HG03175 (cell line): ENCODE results near the gene ST8SIA5.

Experiments
- ATAC-seq: cut with Tn5 transposase; IDR thresholded peaks from one replicate; pipeline ENCODE4 v1.9.1; 2021; ENCODE audit warnings: mild to moderate bottlenecking, moderate library complexity; ENCODE audit not compliant: unreplicated experiment

The ST8SIA5 gene

DNA sequence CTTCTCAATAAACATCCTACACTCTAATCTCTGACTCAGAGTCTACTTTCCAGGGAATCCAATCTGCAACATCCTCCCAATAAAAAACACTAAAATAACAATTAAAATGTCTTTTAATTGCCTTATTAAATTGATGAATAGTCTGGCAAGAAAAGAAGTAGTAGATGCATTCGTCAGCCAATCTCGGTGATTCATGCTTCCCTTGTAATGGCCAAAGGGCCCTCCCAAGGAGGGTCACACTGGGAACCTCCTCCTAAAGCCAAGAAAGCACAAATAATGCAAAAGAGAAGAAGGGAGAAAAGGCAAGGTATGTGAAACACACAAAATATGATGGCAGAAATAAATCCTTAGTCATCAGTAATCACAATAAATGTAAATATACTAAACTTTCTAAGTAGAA lies 16.8 kb downstream of the ST8SIA5 start:
- no peak for ATAC-seq

DNA sequence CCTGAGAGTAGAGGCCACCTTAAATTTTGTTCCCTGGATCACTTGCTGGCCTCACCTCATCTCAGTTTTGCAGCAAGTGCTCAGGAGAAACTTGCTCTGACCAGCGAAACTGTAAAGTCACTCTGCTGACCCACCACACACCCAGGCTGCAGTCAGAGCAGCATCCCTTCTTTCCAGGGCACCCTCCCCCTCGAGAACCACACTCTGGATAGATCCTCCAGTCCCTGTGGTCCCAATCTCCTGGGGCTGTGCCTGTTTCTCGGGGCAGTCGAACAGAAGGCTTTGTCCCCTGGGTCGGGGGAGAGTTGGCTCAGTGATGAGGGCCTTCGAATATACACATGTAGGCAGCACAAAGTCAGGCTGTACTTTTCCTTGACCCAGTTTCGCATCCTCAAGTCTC lies 18.4 kb downstream of the ST8SIA5 start:
- no peak for ATAC-seq

DNA sequence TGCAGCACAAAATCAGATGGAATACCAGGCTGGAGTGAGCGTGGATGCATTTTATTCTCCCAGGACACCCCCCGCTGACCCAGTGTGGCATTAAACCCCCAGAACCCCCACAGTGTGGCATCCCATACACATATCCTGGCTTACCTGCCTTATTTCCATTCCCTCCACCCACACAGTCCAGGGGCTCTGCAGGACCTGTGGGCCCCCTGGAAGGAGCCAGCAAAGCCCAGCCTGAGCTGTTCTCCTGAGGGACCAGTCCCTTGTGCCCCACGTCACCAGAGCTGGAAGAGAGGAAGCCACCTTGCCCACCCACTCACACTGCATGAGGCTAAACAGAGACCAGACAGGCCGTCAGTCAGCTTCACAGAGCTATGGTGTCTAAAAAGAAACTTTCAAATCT lies 20.1 kb downstream of the ST8SIA5 start:
- no peak for ATAC-seq

DNA sequence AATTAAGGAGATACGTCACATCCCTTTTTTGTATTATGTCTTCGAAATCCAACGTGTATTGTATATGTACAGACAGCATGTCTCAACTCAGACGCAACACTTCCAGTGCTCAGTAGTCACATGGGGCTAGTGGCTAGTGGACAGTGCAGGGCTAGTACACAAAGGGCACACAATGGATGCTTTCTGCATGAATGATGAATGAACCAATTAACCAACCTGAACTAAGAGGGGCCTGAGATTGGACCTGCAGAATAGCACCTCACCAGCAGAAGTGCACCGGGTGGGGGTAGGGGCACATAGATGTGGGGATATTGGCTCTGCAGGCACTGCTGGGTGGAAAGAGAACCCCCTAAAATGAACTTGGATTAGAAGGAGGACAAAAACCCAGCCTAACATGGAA lies 20.7 kb downstream of the ST8SIA5 start:
- ATAC-seq, result no peak

DNA sequence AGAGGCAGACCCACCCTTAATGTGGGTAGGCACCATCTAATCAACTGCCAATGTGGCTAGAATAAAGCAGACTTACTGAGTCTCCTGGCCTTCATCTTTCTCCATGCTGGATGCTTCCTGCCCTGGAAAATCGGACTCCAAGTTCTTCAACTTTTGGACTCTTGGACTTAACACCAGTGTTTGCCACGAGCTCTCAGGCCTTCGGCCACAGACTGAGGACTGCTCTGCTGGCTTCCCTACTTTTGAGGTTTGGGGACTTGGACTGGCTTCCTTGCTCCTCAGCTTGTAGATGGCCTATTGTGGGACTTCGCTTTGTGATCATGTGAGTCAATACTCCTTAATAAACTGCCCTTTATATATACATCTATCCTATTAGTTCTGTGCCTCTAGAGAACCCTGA lies 21.9 kb downstream of the ST8SIA5 start:
- ATAC-seq, result no peak

DNA sequence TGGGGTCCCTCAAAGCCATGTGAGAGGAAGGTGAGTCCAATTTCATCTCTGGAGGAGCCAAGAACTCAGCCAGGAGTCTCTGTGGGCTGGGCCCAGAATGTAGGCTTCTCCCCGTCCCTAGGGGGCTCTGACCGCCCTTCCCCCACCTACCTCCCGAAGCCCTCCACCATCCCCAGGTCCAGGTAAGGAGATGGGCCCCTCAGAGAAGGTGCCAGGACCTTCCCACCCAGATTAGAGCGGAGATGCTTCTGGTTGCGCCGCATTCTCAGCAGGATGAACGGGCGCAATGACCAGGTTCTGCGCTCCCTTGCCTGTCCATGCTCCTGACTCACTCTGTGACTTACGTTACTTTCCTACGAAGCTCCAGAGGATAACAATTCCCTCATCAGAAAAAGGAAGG lies 23.0 kb downstream of the ST8SIA5 start:
- no peak for ATAC-seq

DNA sequence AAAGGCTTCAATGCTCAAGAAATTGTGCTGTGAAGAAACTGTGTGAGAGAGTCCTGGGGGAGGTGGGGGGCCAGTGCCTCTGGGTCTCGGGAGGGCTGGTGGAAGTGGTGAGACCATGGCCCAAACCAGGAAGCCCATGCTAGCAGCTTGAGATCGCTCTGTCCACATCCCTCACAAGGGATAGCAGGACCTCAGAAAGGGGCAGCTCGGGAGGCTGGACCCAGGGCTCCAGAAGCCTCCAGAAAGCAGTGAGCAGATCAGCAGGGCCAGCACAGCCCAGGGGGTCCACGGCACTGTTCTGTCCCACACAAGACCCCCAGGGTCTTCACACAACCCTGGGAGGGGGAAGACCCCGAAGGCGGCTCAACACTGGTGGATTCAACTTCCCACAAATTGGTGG lies 24.1 kb downstream of the ST8SIA5 start:
- no peak for ATAC-seq

DNA sequence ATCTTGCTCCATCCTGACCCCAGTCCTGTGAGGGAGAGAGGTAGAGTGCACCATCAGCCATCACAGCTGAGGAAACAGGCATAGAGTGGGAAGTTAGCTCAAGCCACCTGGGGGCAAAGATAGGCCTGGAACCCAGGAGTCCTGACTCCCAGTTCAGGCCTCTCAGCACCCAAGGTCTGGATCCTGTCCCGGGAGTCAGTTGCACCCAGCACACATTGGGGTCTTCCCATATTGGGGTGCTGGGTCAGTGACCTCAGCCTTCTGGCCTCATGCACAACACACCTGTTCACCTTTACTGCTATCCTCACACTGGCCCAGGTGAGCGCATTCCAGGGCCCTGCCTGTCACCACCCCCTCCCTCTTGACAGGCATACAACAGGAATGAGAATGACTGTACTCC lies 24.7 kb downstream of the ST8SIA5 start:
- ATAC-seq, result no peak

DNA sequence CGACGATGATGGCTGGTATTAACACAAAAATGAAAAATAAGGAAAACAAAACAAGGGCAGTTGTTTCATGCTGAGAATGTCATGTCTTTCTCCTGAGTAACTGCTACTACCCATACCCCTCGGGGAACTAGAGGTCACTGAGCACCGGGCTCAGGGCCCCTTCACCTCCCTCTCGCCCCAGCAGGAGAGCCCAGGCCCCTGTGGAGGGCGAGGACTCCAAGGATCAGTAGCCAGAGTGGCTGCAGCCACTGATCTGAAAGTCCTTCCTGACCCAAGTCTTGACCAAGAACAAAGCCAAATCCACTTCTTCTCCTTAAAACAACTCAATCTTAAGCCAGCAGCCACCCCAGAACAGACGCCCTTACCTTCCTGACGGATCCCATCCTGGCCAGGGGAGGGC lies 25.5 kb downstream of the ST8SIA5 start:
- no peak for ATAC-seq

DNA sequence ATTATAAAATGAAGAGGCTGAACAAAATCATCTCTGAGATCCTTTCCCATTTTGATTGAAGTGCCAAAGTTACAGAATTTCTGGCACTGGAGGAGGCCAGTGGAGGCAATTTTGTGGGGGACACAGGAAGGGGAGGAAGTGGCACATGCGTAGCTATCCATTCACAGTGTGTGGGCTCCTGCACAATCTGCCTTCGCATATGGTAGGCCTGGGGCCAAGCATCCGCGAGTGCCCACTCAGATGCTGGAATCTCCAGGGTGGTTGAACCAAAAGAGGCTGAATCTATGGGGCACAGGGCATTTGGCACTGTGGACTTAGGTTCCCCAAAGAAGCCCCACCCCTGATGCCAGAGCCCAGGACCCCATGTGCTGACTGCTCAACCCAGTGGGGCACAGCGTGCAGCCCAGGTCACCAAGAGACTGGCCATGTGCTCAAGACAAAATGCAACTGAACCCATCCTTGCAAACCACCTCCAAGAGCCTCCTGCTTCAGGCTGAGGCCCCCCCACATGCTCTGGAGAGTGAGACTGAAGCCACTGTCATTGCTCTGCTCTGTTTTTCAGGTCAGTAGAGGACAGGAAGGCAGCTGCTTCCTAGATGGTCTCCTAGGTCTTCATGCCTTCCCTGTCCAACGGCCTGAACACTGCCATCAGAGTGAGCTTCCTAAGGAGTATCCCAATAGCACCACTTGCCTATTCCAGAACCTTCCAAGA lies 28.5 kb downstream of the ST8SIA5 start:
- ATAC-seq, result no peak

DNA sequence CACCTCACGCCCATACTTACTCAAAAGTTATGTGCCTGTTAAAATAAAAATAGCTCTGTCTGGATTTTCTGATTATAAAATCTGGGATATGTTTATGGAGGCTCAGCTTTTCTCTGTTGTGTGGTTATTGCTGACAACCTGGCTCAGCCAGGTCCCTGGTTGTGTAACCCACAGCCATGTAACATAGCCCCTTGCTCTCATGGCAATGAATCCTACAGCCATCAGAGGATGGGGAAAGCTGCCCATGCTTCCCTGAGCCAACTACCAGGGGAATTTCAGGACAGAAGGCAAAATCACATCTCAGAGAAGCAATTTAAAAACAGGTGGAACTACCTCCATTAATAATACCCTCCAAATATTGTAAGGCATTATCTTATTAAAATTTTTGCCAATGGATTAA lies 29.7 kb downstream of the ST8SIA5 start:
- no peak for ATAC-seq

DNA sequence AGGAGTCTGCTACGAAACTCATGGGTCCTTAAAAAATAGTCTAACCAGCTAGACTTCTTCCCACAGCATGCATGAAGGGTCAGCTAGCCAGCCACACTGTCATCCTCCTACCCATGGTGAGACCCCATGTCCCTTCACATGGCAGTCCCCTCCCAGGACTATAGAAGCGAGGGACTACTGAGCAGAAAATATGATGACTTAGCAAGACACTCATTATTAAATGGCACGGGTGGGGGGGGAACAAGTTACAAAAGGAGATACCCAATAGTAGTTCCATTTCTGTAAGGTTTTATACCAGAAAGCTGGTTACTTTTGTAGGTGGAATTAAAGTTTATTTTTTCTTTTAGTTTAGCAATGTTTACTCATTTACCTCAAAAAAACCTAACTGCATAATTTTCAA lies 31.5 kb downstream of the ST8SIA5 start:
- no peak for ATAC-seq

DNA sequence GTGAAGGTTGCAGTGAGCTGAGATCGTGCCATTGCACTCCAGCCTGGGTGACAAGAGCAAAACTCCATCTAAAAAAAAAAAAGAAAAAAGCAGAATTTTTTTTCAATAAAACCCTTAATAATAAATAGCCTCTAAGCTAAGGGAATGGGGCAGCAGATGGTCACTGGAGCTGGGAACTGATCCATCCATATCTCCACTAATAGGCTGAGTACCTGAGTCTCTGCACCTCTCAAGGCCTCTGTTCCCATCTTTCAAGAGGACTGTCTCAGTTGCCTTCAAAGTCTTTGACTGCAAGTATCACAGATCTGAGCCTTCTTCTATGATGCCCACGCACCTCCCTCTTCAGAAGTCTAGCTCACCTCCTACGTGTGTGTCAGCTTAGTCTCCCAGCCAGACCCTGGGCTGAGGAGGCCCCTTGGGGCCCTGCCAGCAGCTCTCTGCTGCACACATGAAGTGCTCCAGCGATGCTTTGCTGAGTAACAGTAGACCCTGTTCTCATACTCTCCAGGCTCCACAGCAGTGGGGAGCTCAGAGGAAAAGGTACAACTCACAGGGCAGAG lies 32.9 kb downstream of the ST8SIA5 start:
- ATAC-seq, result no peak

DNA sequence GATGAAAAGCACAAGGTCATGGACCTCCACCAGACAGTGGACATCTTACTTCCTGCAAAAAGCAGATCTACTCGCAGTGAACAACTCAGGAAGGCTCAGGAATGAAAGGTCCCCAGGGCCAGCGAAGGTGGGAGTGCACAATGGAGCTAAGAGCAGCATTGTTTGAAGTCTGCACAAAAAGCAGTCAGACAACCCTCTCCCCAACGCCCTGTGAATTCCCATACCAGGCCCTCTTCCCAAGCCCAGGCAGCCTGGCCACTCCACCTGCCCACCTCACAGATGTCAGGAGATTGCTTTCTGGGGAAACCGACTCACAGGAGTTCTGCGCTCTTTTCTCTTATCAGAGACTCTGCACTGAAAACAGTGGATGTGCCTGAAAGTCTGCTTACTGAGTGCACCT lies 34.8 kb downstream of the ST8SIA5 start:
- ATAC-seq, result no peak

DNA sequence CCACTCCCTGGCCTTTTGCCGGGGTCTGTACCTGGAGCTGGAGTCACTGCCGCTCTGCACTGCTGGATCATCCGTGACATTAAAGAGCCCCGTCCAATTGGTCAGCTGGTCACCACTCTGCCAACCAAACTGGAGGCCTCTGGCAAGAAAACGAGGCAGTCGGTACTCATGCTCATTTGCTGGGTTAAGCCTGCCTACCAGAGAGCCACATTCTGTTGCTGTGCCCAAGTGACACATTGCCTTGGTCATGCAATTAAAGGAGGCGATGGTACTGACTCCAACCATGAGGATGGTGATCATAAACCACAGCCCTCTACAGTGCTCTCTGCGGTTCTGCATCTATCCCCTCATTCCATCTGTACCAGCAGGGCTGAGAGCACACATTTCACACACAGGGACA lies 35.5 kb downstream of the ST8SIA5 start:
- ATAC-seq, result no peak

DNA sequence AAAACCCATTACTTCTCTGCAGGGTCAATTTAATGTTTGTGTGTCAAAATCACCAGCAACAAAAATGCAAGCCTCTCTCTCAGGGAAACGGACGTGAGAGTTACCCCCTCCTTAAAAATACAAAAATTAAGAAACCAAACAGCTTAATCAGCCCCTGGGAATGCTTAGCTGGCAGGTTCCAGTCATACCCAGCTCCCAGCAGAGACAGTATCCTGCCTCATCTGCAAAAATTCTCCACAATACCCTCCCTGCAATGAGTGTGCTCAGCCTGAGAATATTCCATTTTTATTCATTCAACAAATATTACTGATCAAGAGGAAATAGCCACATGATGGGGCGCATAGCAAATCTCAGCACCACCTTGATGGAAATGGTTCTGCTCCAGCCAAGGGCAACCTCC lies 36.3 kb downstream of the ST8SIA5 start:
- no peak for ATAC-seq

DNA sequence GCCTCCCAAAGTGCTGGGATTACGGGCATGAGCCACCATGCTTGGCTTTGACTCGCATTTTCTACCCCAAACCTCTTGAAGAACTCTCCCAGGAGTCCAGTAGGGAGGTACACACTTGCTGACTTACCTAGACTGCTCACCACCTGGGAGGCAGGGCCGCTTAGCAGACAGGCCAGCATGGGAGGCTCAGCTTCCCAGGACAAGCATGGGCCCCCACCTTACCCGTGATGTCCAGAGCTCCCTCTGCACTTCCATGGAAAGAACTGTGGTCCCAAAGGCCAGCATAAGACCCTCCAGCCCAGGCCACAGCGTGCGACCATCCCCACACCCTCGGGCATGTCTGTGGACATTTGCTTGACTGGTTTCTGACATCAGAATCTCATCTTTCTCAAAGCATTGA lies 36.8 kb downstream of the ST8SIA5 start:
- ATAC-seq, result no peak

DNA sequence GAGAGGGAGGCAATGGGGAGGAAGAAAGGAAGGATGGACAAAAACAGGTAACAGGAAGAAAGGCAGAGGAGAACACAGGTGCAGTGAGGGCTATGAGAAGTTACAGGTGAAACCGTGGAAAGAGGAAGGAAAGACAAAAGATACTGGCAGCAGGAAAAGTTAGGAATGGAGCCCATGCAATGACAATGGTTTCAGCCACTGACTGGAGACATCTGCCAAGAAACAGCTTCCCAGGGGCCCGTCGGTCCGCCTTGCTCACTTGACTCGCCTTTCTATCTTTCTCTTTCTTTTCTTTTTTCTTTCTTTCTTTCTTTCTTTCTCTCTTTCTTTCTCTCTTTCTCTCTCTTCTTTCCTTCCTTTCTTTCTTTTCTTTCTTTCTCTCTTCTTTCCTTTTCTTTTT lies 37.5 kb downstream of the ST8SIA5 start:
- ATAC-seq, result no peak

DNA sequence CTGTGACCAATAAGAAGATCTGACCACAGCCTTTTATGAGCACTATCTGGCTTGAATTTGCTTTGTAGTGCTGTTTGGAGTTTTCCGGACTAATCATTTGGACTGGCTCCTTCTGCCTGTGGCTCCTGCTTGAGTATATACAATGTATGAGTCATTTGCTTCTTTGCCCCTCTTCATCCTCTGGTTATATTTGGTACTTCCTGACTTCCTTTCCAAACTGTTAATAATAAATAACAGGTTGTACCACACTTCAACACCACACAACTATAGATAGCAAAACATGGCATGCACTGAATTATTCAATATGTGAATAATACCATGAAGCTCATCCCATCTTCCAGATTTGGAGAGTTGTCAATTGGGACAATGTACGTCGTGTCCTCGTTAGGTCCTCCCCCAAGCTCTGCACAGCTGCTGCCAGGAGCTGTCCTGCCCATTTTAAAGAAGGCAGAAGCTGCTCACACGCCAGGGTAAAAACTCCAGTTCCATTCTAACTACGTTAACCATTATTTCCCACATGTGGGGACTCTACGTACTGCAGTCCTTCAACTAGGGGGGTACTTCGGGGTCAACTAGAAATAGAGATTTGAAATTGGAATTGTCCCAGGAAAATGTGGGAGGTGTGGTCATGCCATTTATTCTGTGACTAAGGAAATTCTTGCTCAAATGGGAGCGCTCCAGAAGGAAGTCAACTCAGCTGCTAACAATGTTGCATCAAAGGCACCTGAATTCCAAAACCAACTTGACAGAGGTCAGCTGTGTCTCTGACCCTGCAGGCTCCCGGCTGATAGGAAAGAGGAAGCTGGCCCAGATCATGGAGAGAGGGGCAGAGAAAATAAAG lies 38.1 kb downstream of the ST8SIA5 start:
- no peak for ATAC-seq

DNA sequence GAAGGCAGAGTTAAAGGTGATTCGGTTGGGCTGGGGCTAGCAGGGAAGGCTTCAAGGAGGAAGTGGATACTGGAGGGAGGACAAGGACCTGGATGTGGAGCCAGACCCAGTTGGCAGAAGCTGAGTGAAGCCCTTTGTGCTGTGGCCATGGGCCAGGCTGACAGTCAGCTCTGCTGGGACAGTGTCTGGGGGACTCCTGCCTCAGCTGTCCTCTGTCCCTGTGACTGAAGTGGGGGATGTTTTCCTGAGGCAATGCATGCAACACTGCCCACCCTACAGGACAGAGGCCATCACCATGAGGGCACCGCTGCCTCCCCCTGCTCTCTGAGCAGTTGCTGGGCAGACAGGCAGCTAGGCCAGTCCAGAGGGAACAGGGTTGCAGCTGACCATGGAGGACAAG lies 40.0 kb downstream of the ST8SIA5 start:
- ATAC-seq, result no peak

DNA sequence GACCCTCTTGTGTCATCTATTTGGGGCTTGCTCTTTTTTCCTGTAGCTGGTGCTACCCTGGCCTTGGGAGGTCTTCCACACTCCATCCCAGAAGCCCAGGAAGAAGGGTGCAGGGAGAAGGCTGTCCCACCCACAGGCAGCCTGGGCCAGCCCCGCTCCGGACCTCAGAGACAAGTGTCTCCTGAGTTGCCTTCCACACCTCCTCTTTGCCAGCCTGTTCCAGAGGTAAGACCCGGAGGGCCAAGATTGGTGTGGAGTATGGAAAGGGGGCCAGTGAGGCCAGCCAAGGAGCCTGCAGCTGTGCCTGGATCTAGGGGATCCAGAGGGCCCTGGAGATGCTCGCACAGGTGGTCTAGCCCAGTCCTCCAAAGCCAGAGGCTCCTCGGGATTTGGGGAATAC lies 40.5 kb downstream of the ST8SIA5 start:
- no peak for ATAC-seq

DNA sequence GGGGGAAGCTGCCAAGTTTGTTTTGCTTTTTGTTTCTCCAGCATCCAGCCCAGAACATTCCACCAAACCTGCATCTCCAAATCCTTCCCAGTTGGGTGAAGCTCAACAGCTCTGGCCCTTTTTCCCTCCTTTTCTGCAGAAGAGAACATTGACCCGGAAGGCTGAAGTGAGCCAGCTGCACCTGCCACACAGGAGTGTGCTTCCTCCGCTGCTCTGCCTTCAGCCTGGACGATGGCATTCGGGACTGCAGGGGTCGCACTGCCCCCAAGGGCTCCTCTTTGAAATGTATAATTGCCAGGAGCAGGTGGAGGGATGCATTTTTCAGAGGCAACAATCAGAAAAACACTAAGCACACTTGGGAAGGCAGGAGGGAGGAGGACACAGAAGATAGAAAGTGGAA lies 41.8 kb downstream of the ST8SIA5 start:
- ATAC-seq, result no peak
